GM12873 (cell line): ENCODE results near the gene CNTD1.
A peak's percentile ranks its signal among the peaks of the same experiment; 100 is the strongest.

Experiments
- TF ChIP-seq, protein P1 (sequence below): IDR thresholded peaks from 2 replicates; pipeline ENCODE4 v1.5.1; 2012; ENCODE audit warnings: low read depth, mild to moderate bottlenecking, moderate library complexity, low read length, control low read depth; ENCODE audit not compliant: insufficient read depth; ENCODE audit errors: missing control alignments

The CNTD1 gene

GRCh38 chr17:42819939-42820535 is 21.4 kb downstream of the CNTD1 start:
- TF ChIP-seq, protein P1, sequence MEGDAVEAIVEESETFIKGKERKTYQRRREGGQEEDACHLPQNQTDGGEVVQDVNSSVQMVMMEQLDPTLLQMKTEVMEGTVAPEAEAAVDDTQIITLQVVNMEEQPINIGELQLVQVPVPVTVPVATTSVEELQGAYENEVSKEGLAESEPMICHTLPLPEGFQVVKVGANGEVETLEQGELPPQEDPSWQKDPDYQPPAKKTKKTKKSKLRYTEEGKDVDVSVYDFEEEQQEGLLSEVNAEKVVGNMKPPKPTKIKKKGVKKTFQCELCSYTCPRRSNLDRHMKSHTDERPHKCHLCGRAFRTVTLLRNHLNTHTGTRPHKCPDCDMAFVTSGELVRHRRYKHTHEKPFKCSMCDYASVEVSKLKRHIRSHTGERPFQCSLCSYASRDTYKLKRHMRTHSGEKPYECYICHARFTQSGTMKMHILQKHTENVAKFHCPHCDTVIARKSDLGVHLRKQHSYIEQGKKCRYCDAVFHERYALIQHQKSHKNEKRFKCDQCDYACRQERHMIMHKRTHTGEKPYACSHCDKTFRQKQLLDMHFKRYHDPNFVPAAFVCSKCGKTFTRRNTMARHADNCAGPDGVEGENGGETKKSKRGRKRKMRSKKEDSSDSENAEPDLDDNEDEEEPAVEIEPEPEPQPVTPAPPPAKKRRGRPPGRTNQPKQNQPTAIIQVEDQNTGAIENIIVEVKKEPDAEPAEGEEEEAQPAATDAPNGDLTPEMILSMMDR, result peak; percentile 80

- TF ChIP-seq, protein P1, result no peak
Measured at GRCh38 chr17:42821176-42821575, 22.5 kb downstream of the CNTD1 start.

DNA sequence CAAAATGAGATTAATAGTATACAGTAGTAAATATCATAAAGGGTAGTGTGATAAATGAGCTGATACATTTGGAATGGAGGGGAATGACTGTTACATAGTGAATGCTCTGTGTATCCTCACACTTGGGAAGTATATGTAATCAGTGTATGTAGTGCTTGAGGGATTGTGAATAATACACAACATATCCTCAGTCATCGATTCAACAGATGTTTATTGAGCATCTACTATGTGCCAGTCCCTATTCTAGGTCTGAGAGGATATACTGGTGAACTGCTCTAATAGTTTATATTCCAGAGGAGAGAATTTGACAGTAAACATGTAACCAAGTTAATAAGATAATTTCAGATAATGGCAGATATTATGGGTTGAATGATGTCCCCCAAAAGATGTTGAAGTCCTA is 28.8 kb downstream of the CNTD1 start:
- TF ChIP-seq, protein P1, result no peak

GRCh38 chr17:42830971-42831370 is 32.3 kb downstream of the CNTD1 start:
- TF ChIP-seq, protein P1, result no peak

DNA sequence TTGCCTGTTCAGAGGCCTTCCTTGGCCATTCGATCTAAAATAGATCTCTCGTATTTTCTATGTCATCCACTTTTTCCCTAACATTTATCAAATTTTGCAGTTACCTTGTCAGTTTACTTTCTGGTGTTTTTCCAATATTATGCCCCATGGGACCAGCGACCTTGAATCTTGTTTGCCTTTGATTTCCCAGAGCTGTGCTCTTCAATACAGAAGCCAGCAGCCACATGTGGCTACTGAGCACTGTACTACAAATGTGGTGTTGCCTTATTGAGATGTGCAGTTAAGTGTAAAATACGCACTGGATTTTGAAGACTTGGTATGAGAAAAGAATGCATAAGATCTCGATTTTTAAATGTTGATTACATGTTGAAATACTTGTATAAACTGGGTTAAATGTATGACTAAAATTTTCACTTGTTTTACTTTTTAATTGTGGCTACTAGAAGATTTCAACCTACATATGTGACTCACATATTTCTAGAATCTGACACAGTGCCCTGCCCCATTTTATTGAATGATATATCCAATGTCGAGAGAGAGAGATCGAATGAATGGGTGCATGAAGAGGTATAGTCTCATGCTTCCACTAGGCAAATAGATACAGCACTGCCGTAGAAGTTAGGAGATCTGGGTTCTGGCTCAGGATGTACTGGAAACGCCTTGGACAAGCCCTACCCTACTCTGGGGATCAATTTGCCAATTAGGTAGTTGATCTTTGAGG is 33.7 kb downstream of the CNTD1 start:
- TF ChIP-seq, protein P1, result no peak

DNA sequence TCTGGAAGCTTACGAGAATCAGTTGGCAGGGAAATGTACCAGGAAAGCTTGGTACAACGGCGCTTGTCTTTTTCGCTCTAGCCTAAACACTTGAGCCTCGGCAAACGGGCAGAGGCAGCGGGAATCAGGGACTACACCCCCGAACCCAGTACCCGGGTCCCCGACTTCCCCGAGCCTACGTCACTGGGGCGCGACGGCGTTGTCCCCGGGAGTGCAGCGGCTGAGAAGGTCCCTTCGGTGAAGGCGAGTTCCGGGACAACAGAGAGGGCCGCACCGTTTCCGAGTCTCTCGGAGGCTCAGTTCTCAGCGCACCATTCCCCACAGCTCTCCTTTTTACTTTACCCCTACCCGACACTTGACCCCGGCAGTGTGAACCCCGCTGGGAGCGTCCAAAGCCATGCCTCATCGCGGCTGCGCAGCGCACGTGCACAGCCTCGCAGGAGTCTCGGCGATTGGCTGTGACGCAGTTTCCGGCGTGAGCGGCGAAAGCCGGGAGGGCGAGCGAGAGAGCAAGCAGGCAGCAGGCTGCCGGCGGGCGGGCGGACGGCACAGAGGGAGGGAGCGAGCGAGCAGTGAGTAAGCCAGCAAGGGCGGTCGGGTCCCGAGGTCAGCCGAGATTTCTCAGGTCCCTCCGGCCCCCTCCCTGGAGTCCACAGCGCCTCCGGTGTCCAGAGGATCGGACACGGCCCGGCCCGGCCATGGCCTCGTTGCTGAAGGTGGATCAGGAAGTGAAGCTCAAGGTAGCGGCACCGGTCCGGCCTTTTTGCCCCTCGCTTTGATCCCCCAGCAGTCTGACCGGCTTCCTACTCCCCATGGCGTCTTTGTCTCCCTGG is 34.5 kb downstream of the CNTD1 start, which contains the start of gene PSME3:
Gene PSME3, plus strand, starts transcription at position 464 of the 833 bp plus-strand sequence. Its CDS starts 235 bp downstream, at position 699.
- TF ChIP-seq, protein P1, result peak; percentile 13
